ENCODE measurements around the gene STKLD1.
"Not testable (repeated sequence)": the region's sequence is repeated elsewhere in the genome, so short reads cannot be mapped to it uniquely, and the experiment has no call there.

Gene STKLD1

GRCh38 chr9:133362359-133363044, 13.7 kb upstream of the STKLD1 start:
- DNase-seq (ENCODE audit: low spot score): no peak

GRCh38 chr9:133366435-133366834, 9.7 kb upstream of the STKLD1 start:
- DNase-seq (ENCODE audit: low spot score): no peak

- DNase-seq (ENCODE audit: low spot score): no peak
These were observed 8.9 kb upstream of the STKLD1 start for GRCh38 chr9:133367221-133367620.

GRCh38 chr9:133367778-133368177, 8.4 kb upstream of the STKLD1 start:
- DNase-seq (ENCODE audit: low spot score): no peak

- no peak for DNase-seq (ENCODE audit: low spot score)
These were observed 7.8 kb upstream of the STKLD1 start for GRCh38 chr9:133368249-133368881.

- DNase-seq (ENCODE audit: low spot score): no peak
These were observed 6.7 kb upstream of the STKLD1 start for GRCh38 chr9:133369422-133369821.

- DNase-seq (ENCODE audit: low spot score): no peak
These were observed 6.2 kb upstream of the STKLD1 start for GRCh38 chr9:133369933-133370332.

GRCh38 chr9:133370685-133371084, 5.5 kb upstream of the STKLD1 start:
- no peak for DNase-seq (ENCODE audit: low spot score)

- DNase-seq (ENCODE audit: low spot score): no peak
These were observed 4.9 kb upstream of the STKLD1 start for GRCh38 chr9:133371261-133371711.

- DNase-seq (ENCODE audit: low spot score): no peak
These were observed 4.0 kb upstream of the STKLD1 start for GRCh38 chr9:133372144-133372543.

GRCh38 chr9:133374612-133375115, 1.5 kb upstream of the STKLD1 start:
- DNase-seq (ENCODE audit: low spot score): peak; percentile 63

GRCh38 chr9:133375116-133375723, 946 bp upstream of the STKLD1 start:
- peak; percentile 39 for DNase-seq (ENCODE audit: low spot score)

- DNase-seq (ENCODE audit: low spot score): not testable (repeated sequence)
These were observed 1.1 kb downstream of the STKLD1 start for GRCh38 chr9:133377280-133377679.

- no peak for DNase-seq (ENCODE audit: low spot score)
These were observed 1.6 kb downstream of the STKLD1 start for GRCh38 chr9:133377721-133378216.

- no peak for DNase-seq (ENCODE audit: low spot score)
These were observed 2.3 kb downstream of the STKLD1 start for GRCh38 chr9:133378408-133378962.

GRCh38 chr9:133379153-133380086, 3.3 kb downstream of the STKLD1 start:
- DNase-seq (ENCODE audit: low spot score): no peak

- no peak for DNase-seq (ENCODE audit: low spot score)
These were observed 4.6 kb downstream of the STKLD1 start for GRCh38 chr9:133380734-133381133.

- no peak for DNase-seq (ENCODE audit: low spot score)
These were observed 6.5 kb downstream of the STKLD1 start for GRCh38 chr9:133382507-133383141.

GRCh38 chr9:133383438-133383837, 7.3 kb downstream of the STKLD1 start:
- no peak for DNase-seq (ENCODE audit: low spot score)

GRCh38 chr9:133384736-133385321, 8.7 kb downstream of the STKLD1 start:
- DNase-seq (ENCODE audit: low spot score): no peak

- DNase-seq (ENCODE audit: low spot score): no peak
These were observed 9.3 kb downstream of the STKLD1 start for GRCh38 chr9:133385452-133385851.
